Cardiac fibroblast (primary cell): ENCODE measurements around the gene LUC7L2.
"Not testable (repeated sequence)": the region's sequence is repeated elsewhere in the genome, so short reads cannot be mapped to it uniquely, and the experiment has no call there.

ENCODE experiments used
- DNase-seq, 2 donors: peaks; one replicate each; pipeline versions ENCODE4 v3.0.0 to v3.0.0-alpha.2; 2010; ENCODE audit warnings: low read depth in 2 of 2
- H3K4me3 ChIP-seq, 2 donors: replicated peaks in 1 of 2; 1 replicate in 1 of 2; 2 replicates in 1 of 2; pipeline ENCODE4 v1.5.1; 2011; ENCODE audit warnings: low read depth in 2 of 2, low read length in 2 of 2, mild to moderate bottlenecking in 2 of 2, moderate library complexity in 1 of 2
- TF ChIP-seq, protein P1 (sequence below): IDR thresholded peaks from one replicate; pipeline ENCODE4 v1.5.1; 2011; ENCODE audit warnings: low read depth, mild to moderate bottlenecking, low read length, inconsistent platforms

LUC7L2 gene, protein sequence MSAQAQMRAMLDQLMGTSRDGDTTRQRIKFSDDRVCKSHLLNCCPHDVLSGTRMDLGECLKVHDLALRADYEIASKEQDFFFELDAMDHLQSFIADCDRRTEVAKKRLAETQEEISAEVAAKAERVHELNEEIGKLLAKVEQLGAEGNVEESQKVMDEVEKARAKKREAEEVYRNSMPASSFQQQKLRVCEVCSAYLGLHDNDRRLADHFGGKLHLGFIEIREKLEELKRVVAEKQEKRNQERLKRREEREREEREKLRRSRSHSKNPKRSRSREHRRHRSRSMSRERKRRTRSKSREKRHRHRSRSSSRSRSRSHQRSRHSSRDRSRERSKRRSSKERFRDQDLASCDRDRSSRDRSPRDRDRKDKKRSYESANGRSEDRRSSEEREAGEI

DNA sequence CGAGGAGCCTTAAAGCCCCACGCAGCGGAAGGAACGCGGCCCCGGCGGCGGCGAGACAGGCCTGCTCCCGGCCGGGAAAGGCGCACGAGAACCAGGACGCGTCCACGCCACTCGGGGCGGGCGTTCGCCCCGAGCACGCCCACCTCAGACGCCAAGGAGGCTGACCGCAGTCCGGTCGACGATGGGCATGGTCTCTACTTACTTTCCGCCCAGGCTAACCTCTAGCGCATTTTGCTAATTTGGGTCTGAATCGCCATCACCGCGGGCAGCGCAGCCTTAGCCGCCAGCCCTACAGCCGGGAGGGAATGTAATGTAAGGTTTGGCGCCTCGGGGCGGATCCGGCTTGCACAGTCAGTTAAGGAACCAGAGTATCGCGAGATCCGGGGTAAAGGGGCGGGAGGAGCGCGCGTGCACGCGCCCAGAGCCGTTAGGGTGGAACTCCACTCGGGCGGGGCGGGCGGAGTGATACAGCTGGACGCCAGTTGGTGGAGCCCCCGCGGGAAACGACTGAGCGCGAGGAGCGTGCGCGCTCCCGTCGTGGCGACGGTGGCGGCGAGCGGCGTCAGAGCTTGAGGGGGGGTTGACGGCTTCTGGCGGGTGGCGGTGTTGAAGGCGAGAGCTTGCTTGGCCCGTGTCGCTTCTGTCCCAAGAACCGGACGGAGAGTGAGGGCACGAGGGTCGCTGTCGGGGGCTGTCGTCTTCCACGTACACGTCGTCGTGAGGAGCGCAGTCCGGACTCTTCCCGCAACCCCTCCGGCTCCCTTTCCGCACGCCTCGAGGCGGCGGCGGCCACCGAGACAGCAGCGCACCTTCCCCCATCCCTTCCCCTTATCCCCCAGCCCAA is at the start of gene LUC7L2:
Gene LUC7L2 (plus strand): TSS at position 529 of the 844 bp plus-strand sequence. CDS start 368 bp downstream, outside the sequence.
- TF ChIP-seq, protein P1, sequence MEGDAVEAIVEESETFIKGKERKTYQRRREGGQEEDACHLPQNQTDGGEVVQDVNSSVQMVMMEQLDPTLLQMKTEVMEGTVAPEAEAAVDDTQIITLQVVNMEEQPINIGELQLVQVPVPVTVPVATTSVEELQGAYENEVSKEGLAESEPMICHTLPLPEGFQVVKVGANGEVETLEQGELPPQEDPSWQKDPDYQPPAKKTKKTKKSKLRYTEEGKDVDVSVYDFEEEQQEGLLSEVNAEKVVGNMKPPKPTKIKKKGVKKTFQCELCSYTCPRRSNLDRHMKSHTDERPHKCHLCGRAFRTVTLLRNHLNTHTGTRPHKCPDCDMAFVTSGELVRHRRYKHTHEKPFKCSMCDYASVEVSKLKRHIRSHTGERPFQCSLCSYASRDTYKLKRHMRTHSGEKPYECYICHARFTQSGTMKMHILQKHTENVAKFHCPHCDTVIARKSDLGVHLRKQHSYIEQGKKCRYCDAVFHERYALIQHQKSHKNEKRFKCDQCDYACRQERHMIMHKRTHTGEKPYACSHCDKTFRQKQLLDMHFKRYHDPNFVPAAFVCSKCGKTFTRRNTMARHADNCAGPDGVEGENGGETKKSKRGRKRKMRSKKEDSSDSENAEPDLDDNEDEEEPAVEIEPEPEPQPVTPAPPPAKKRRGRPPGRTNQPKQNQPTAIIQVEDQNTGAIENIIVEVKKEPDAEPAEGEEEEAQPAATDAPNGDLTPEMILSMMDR, result no peak
- H3K4me3 ChIP-seq, result peak within 1 kb of the TSS; percentile 91 to 98
- DNase-seq, result peak; percentile 99

DNA sequence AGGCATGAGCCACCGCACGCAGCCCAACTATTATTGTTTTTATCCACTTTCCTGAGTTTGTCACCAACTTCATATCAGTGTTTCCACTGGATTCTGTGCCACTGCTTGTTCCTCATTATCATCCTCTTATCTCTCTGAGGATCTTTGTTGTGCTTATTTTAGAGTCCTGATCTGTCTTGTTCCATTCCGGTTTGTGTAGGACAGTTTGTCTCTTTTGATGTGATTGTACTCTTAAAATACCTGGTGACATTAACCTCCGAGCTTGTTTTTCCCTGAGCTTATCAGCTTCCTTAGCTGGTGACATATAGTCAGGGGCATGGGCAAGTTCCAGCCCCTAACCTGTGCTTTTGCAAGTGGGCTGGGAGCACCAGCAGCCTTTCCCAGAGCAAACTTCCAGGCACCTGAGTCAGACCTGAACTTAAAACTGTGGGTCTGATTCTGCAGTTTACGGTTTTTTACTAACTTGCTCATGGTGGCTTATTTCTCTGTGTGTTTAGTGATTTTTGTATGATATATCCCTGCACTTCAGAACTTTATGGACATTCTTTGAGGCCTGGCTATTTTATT is 41.7 kb upstream of the LUC7L2 start:
- no peak for DNase-seq
- no peak overlapping the region for H3K4me3 ChIP-seq
- TF ChIP-seq, protein P1, result no peak

DNA sequence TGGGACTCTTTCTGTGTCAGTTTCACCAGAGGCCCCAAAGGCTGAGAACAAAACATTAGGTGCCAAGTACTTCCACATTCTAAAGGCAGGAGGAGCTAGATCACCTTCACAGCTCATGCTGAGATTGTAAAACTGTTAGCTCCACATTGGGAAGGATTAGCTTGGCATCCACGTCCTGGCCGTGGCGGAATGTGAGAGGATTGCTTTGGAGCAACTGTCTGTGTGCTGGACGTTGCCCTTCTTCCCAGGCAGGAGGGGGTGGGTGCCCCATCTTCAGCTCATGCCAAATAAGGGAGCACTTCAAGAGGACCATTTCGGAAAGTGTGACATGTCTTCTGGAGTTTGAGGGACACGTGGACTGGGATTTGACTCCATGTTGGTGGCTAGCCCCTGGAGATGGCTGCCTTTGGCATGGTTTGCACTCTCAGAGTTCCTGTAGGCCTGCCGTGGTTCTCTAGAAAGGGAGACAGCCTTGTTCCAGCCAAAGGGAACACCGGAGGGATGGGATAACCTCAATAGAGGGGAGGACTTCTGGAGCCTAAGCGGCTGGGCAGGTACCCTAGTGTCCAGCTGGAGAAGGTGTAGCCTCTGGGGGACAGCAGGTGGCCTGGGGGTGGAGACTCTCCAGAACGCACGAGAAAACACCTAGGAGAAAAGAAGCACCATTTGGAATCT is 38.5 kb upstream of the LUC7L2 start:
- no peak overlapping the region for H3K4me3 ChIP-seq
- peak; percentile 42 to 51 for DNase-seq

DNA sequence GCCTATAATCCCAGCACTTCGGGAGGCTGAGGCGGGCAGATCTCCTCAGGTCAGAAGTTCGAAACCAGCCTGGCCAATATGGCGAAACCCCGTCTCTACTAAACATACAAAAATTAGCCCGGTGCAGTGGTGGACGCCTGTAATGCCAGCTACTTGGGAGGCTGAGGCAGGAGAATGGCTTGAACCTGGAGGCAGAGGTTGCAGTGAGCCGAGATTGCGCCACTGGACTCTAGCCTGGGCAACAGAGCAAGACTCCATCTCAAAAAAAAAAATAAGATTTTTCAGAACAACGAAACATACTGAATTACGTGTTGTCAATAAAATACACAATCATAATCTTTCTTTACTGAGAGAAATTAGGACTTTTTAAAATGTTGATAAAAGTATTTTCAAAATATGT is 35.0 kb upstream of the LUC7L2 start:
- DNase-seq, H3K4me3 ChIP-seq: not testable (repeated sequence)

More for the DNA sequence above, 38.5 kb upstream of the LUC7L2 start:
- TF ChIP-seq, protein P1, result peak; percentile 48

DNA sequence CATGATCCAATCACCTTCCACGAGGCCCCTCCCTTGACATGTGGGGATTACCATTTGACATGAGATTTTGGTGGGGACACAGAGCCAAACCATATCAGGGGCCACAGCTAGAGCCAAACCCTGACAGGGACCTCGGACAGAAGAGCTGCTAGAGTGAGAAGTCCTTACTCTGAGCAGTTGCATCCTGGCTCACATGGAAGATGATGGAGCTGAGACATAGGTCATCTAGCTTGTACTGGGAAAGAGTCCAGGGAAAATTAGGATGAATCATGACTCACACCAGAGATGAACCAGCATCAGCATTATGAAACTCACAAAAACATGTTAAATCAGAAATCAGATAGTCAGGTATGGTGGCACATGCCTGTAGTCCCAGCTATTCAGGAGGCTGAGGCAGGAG is 31.3 kb upstream of the LUC7L2 start:
- peak; percentile 78 to 88 for DNase-seq
- no peak overlapping the region for H3K4me3 ChIP-seq

DNA sequence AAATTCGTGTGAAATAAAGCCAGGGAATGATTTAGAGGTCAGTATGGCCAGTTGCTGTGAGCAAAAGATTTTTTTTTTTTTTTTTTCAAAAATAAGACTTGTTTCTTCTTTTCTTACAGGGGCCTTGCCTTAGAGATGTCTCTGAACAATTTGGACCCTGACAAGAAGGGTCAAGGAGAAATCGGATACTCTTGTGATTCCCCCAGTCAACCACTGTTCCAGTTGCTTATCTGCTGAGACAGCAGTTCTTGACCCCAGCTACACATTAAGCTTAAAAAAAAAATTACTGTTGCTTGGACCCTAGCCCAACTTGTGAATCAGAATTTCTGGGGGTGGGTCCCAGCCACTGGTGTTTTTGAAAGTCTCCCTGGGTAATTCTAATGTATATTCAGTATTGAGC is 30.6 kb upstream of the LUC7L2 start:
- no peak overlapping the region for H3K4me3 ChIP-seq
- TF ChIP-seq, protein P1, result no peak
- no peak for DNase-seq

More for the DNA sequence above, 31.3 kb upstream of the LUC7L2 start:
- TF ChIP-seq, protein P1, result no peak
